DOHH2 (cell line): ENCODE data around the gene FRAS1.

ENCODE experiments used
- H3F3A ChIP-seq: fragments of 200-600 bp; sonication (generic), shearing (Covaris generic); 2 replicates; pipeline ENCODE4 v1.6.0; 2016; ENCODE audit warnings: antibody characterized with exemption, mild to moderate bottlenecking; ENCODE audit not compliant: control insufficient read depth, insufficient read depth
- H3K27ac ChIP-seq: fragments of 200-600 bp; sonication (generic); 2 replicates; pipeline ENCODE4 v1.5.1; 2014; ENCODE audit warnings: low read depth, mild to moderate bottlenecking, low read length, moderate library complexity
- H3K27me3 ChIP-seq: fragments of 200-600 bp; sonication (generic); 2 replicates; pipeline ENCODE4 v1.6.1; 2014; ENCODE audit warnings: mild to moderate bottlenecking, low read length, mixed read lengths; ENCODE audit not compliant: control insufficient read depth
- H3K36me3 ChIP-seq: fragments of 200-600 bp; sonication (generic); 2 replicates; pipeline ENCODE4 v1.6.1; 2014; ENCODE audit warnings: mild to moderate bottlenecking, low read length, moderate library complexity, mixed read lengths; ENCODE audit not compliant: control insufficient read depth
- H3K4me1 ChIP-seq: fragments of 200-600 bp; sonication (generic); 2 replicates; pipeline ENCODE4 v1.6.1; 2014; ENCODE audit warnings: mild to moderate bottlenecking, low read length, mixed read lengths; ENCODE audit not compliant: control insufficient read depth
- H3K4me2 ChIP-seq: fragments of 200-600 bp; sonication (generic); 2 replicates; pipeline ENCODE4 v1.6.0; 2014; ENCODE audit warnings: mild to moderate bottlenecking, low read length, moderate library complexity
- H3K4me3 ChIP-seq: fragments of 200-600 bp; sonication (generic); 2 replicates; pipeline ENCODE4 v1.5.1; 2014; ENCODE audit warnings: mild to moderate bottlenecking, low read length, mixed read lengths
- H3K79me2 ChIP-seq: fragments of 200-600 bp; sonication (generic); 2 replicates; pipeline ENCODE4 v1.6.1; 2014; ENCODE audit warnings: mild to moderate bottlenecking, low read length, mixed read lengths; ENCODE audit not compliant: control insufficient read depth
- H3K9me2 ChIP-seq: fragments of 200-600 bp; sonication (generic); replicated peaks from 2 replicates; pipeline ENCODE4 v1.6.1; 2014; ENCODE audit warnings: mild to moderate bottlenecking, low read length, mixed read lengths; ENCODE audit not compliant: control insufficient read depth
- H3K9me3 ChIP-seq: fragments of 200-600 bp; sonication (generic); 2 replicates; pipeline ENCODE4 v1.6.1; 2014; ENCODE audit warnings: antibody characterized with exemption, low read length, mixed read lengths; ENCODE audit not compliant: control insufficient read depth, insufficient read depth
- H4K20me1 ChIP-seq: fragments of 200-600 bp; sonication (generic); 2 replicates; pipeline ENCODE4 v1.6.0; 2014; ENCODE audit warnings: low read depth, mild to moderate bottlenecking, antibody characterized with exemption, low read length, moderate library complexity; ENCODE audit not compliant: control insufficient read depth, insufficient read depth
- EZH2phosphoT487 ChIP-seq: fragments of 200-600 bp; sonication (generic); IDR thresholded peaks from 2 replicates; pipeline ENCODE4 v1.6.1; 2017; ENCODE audit warnings: borderline replicate concordance, mild to moderate bottlenecking, antibody characterized with exemption, low read length, moderate library complexity, mixed read lengths
- TF ChIP-seq, protein P1 (sequence below): fragments of 200-600 bp; sonication (generic); IDR thresholded peaks from one replicate; pipeline ENCODE4 v1.5.1; 2014; ENCODE audit warnings: antibody characterized with exemption, mild to moderate bottlenecking, low read depth, low read length; ENCODE audit not compliant: poor library complexity, severe bottlenecking

The FRAS1 gene

GRCh38 chr4:78342125-78342524 is 285.0 kb downstream of the FRAS1 start:
- no peak overlapping the region for H3K27ac ChIP-seq
- no peaks in the 10 kb centered on the region for H3K79me2 ChIP-seq
- H3K4me1 ChIP-seq: no peaks in the 10 kb centered on the region
- H3K27me3 ChIP-seq: no peaks in the 10 kb centered on the region
- no peaks in the 10 kb centered on the region for H3K9me2 ChIP-seq
- TF ChIP-seq, protein P1, sequence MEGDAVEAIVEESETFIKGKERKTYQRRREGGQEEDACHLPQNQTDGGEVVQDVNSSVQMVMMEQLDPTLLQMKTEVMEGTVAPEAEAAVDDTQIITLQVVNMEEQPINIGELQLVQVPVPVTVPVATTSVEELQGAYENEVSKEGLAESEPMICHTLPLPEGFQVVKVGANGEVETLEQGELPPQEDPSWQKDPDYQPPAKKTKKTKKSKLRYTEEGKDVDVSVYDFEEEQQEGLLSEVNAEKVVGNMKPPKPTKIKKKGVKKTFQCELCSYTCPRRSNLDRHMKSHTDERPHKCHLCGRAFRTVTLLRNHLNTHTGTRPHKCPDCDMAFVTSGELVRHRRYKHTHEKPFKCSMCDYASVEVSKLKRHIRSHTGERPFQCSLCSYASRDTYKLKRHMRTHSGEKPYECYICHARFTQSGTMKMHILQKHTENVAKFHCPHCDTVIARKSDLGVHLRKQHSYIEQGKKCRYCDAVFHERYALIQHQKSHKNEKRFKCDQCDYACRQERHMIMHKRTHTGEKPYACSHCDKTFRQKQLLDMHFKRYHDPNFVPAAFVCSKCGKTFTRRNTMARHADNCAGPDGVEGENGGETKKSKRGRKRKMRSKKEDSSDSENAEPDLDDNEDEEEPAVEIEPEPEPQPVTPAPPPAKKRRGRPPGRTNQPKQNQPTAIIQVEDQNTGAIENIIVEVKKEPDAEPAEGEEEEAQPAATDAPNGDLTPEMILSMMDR: no peak
- no peak for TF ChIP-seq EZH2phosphoT487
- no peak overlapping the region for H3K4me3 ChIP-seq
- no peaks in the 10 kb centered on the region for H3K9me3 ChIP-seq
- no peak overlapping the region for H3K4me2 ChIP-seq
- no peaks in the 10 kb centered on the region for H3K36me3 ChIP-seq
- H3F3A ChIP-seq: no peaks in the 10 kb centered on the region
- H4K20me1 ChIP-seq: no peaks in the 10 kb centered on the region

GRCh38 chr4:78343682-78344081 is 286.6 kb downstream of the FRAS1 start:
- no peaks in the 10 kb centered on the region for H4K20me1 ChIP-seq
- no peaks in the 10 kb centered on the region for H3K4me1 ChIP-seq
- no peaks in the 10 kb centered on the region for H3F3A ChIP-seq
- no peak overlapping the region for H3K4me3 ChIP-seq
- no peaks in the 10 kb centered on the region for H3K27me3 ChIP-seq
- no peaks in the 10 kb centered on the region for H3K9me3 ChIP-seq
- no peaks in the 10 kb centered on the region for H3K36me3 ChIP-seq
- H3K27ac ChIP-seq: no peak overlapping the region
- H3K79me2 ChIP-seq: no peaks in the 10 kb centered on the region
- TF ChIP-seq EZH2phosphoT487: no peak
- TF ChIP-seq, protein P1: no peak
- H3K9me2 ChIP-seq: no peaks in the 10 kb centered on the region
- no peak overlapping the region for H3K4me2 ChIP-seq

- Histone ChIP-seq H3K79me2 (no peaks in the 10 kb centered on the region), H3K4me3 (no peak overlapping the region), H4K20me1 (no peaks in the 10 kb centered on the region), H3K27ac (no peak overlapping the region), H3F3A (no peaks in the 10 kb centered on the region), H3K4me2 (no peak overlapping the region), H3K9me2 (no peaks in the 10 kb centered on the region), H3K27me3 (no peaks in the 10 kb centered on the region), H3K4me1 (no peaks in the 10 kb centered on the region), H3K36me3 (no peaks in the 10 kb centered on the region), H3K9me3 (no peaks in the 10 kb centered on the region)
- no peak for TF ChIP-seq EZH2phosphoT487
- TF ChIP-seq, protein P1: no peak
These were observed 288.1 kb downstream of the FRAS1 start for GRCh38 chr4:78345237-78345636.

DNA sequence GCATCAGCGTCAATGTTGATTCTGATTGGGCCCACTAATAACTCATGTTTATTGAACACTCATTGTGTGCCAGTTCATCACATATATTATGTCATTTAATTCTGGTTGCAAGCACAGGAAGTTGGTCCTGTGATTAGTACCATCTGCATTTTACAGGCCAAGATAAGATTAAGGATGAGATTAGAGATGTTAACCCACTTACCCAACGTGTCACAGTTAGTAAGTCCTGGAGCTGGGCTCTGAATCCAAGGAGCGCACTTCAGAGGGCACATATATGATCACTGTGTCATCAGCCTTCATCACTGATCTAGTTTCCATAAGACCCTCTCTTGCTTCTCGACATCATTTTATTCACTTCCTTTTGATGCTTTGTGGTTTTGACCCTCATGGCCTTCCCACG is 289.1 kb downstream of the FRAS1 start:
- Histone ChIP-seq H3K9me3 (no peaks in the 10 kb centered on the region), H3K4me2 (no peak overlapping the region), H3K27me3 (no peaks in the 10 kb centered on the region), H3F3A (no peaks in the 10 kb centered on the region), H3K4me3 (no peak overlapping the region), H3K27ac (no peak overlapping the region), H3K4me1 (no peaks in the 10 kb centered on the region), H3K9me2 (no peaks in the 10 kb centered on the region), H4K20me1 (no peaks in the 10 kb centered on the region), H3K79me2 (no peaks in the 10 kb centered on the region), H3K36me3 (no peaks in the 10 kb centered on the region)
- TF ChIP-seq, protein P1: no peak
- TF ChIP-seq EZH2phosphoT487: no peak
